ENCODE measurements around the gene HSD17B4. TPM values are rescaled to one million over a fixed set of nuclear protein-coding genes. Genes with fewer than 3 reads are reported as not detected.
"Not testable (repeated sequence)": the region's sequence is repeated elsewhere in the genome, so short reads cannot be mapped to it uniquely, and the experiment has no call there.

Gene HSD17B4
- total RNA-seq, 2 donors from 2014 or later, result 49.7 to 85.1 TPM

DNA sequence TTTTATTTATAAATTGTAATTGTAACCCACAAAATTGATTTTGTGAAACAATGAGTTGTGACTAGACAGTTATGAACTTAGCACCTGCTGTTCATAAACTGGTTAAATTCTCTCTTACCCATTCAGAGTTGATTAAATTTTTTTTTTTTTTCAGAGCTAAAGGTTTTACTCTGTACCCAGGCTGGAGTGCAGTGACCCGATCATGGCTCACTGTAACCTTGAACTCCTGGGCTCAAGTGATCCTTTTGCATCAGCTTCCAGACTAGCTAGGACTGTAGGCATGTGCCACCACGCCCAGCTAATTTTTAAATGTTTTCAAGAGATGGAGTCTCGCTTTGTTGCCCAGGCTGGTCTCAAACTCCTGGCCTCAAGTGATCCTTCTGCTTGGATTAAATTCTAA, 1.9 kb downstream of the HSD17B4 start:
- peaks cover 0 to 5% of the 10 kb centered on the region in 2 donors for H3K36me3 Mint-ChIP-seq
- DNase-seq (ENCODE audit: low spot score in 2 of 2), result no peak
- no peak for ATAC-seq
- H3K9me3 Mint-ChIP-seq, result no peaks in the 10 kb centered on the region
- H3K27ac Mint-ChIP-seq, result no peak overlapping the region

GRCh38 chr5:119458911-119459632, 6.8 kb downstream of the HSD17B4 start:
- peaks cover 0 to 2% of the 10 kb centered on the region in 2 donors for H3K9me3 Mint-ChIP-seq
- peak in 1 of 2 donors; percentile 18 for ATAC-seq
- H3K36me3 Mint-ChIP-seq, result no peaks in the 10 kb centered on the region
- DNase-seq (ENCODE audit: low spot score in 2 of 2), result no peak
- peak overlapping the region in 1 of 2 donors; percentile 63 for H3K27ac Mint-ChIP-seq

DNA sequence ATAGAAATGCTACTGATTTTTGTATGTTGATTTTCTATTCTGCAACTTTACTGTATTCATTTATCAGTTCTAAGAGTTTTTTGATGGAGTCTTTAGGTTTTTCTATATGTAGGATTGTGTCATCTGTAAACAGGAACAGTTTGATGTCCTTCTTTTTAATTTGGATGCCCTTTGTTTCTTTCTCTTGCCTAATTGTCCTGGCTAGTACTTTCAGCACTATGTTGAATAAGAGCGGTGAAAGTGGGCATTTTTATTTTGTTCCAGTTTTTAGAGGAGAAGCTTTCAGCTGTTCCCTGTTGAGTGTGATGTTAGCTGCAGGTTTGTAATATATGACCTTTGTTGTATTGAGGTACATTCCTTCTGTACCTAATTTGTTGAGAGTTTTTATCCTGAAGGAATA, 13.3 kb downstream of the HSD17B4 start:
- Mint-ChIP-seq H3K9me3 (peaks cover 16 to 17% of the 10 kb centered on the region in 2 donors), H3K36me3 (peaks cover 39 to 48% of the 10 kb centered on the region in 2 donors), H3K27ac (no peak overlapping the region)
- ATAC-seq (no peak), DNase-seq (ENCODE audit: low spot score in 2 of 2) (no peak)

DNA sequence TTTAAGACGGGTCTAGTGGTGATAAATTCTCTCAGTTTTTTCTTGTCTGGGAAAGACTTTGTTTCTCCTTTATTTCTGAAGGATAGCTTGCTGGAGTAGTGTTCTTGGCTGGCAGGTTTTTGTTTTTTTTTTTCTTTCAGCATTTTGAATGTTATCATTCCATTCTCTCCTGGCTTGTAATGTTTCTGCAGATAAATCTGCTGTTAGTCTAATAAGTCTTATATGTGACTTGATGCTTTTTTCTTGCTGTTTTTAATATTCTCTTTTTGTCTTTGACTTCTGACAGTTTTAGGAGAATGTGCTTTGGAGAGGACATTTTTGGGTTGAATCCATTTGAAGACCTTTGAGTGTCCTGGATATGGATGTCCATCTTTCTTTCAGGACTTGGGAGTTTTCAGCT, 16.0 kb downstream of the HSD17B4 start:
- ATAC-seq (no peak), DNase-seq (ENCODE audit: low spot score in 2 of 2) (no peak)
- Mint-ChIP-seq H3K36me3 (peaks cover 39 to 48% of the 10 kb centered on the region in 2 donors), H3K27ac (no peak overlapping the region), H3K9me3 (peaks cover 16 to 17% of the 10 kb centered on the region in 2 donors)

DNA sequence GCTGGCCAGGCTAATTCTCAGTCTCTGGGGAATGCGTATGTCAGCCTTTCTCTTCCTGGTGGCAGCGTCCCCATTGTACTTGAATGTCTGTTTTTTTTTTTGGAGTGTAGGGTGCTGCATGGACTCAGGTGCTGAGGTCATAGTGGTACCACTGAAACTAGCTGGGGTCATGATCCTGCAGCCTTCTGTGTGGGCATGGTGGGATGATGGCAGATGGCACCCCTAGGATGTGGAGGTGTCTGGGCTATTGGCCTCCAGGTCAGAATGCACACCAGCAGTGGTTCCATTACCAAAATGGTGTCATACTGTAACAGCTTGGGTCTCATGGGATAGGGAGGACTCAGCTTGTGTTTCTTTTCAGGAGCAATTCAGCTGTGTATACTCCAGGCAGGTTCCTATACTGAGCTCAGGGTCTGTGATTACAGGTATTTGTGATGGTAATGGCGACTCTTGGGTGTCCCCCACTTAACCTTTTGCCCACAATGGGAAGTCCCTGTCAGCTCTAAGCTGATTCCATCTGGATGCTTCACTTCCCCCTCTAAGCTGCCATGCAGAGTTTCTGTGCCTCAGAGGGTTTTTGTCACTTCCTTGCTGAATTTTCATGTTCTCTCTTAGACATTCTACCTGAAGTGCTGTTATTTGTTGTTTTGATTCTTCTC, 17.9 kb downstream of the HSD17B4 start:
- no peak overlapping the region for H3K27ac Mint-ChIP-seq
- no peak for ATAC-seq
- peaks cover 40 to 42% of the 10 kb centered on the region in 2 donors for H3K36me3 Mint-ChIP-seq
- H3K9me3 Mint-ChIP-seq, result peaks cover 12 to 17% of the 10 kb centered on the region in 2 donors
- no peak for DNase-seq (ENCODE audit: low spot score in 2 of 2)

DNA sequence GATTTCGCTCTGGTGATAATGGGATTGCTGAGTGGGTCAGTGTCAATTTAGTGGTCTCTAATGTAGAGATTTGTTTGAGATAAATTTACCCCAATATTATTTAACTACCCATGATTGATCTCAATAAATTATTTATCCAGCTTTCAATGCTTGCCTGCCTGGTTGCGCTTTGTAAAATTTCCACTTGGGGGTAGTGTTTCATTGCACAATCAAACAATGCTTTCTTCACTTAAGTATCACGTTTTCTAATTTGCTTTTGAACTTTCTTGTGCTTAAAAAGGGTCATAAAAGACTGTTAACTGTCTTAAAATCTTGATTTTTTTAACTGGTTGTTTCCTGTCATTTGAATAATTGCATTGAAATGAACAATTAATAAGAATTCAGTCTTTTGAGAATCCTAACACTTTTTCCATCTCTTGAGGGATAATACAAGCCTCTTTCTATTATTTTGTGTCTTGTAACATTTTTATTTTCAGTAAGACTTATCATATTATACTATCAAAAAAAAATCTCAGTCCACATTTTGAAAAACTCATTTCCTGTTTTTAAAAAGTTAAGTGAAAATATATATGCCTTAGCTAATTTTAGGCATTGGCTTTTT, 18.7 kb downstream of the HSD17B4 start:
- Mint-ChIP-seq H3K27ac (no peak overlapping the region), H3K36me3 (peaks cover 33 to 37% of the 10 kb centered on the region in 2 donors), H3K9me3 (peaks cover 12 to 17% of the 10 kb centered on the region in 2 donors)
- ATAC-seq, result no peak
- DNase-seq (ENCODE audit: low spot score in 2 of 2), result peak in 1 of 2 donors; percentile 24

GRCh38 chr5:119473241-119473640, 20.9 kb downstream of the HSD17B4 start:
- H3K9me3 Mint-ChIP-seq, result peaks cover 0 to under 1% of the 10 kb centered on the region in 2 donors
- ATAC-seq (no peak), DNase-seq (ENCODE audit: low spot score in 2 of 2) (no peak)
- H3K27ac Mint-ChIP-seq, result no peak overlapping the region
- H3K36me3 Mint-ChIP-seq, result peaks cover 13 to 15% of the 10 kb centered on the region in 2 donors

DNA sequence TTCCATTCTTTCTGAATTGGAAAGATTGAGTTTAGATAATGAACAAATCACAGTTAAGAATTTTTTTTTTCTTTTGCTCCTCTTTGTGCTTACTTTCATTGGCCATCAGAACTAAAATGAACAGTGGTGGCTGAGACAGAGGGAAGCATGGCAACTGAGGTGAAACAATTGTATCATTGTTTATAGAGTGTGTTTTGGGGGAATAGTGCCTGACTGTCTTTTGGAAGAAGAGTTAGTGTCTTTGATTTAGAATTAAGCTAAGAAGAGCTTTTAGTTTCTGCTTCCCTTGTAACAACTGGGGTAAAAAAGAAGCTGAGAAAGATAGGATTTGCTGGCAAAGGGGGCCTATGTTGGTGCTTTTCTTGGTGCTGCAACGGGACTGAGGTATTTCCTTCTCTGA, 24.0 kb downstream of the HSD17B4 start:
- peaks cover 0 to 18% of the 10 kb centered on the region in 2 donors for H3K36me3 Mint-ChIP-seq
- H3K27ac Mint-ChIP-seq, result no peak overlapping the region
- ATAC-seq (no peak), DNase-seq (ENCODE audit: low spot score in 2 of 2) (no peak)
- H3K9me3 Mint-ChIP-seq, result no peaks in the 10 kb centered on the region

DNA sequence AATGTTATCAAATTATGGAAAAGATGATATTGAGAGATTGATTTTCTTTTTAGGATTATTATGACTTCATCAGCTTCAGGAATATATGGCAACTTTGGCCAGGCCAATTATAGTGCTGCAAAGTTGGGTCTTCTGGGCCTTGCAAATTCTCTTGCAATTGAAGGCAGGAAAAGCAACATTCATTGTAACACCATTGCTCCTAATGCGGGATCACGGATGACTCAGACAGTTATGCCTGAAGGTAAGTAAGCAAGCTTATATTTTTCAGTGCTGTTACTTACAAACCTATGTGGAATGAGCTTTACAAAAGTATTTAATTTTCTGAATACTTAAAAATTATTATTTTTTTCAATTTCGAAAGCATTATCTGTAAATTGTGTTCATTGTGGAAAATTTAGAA, 26.5 kb downstream of the HSD17B4 start:
- ATAC-seq (no peak), DNase-seq (ENCODE audit: low spot score in 2 of 2) (no peak)
- Mint-ChIP-seq H3K9me3 (no peaks in the 10 kb centered on the region), H3K27ac (no peak overlapping the region), H3K36me3 (peaks cover 0 to 21% of the 10 kb centered on the region in 2 donors)

DNA sequence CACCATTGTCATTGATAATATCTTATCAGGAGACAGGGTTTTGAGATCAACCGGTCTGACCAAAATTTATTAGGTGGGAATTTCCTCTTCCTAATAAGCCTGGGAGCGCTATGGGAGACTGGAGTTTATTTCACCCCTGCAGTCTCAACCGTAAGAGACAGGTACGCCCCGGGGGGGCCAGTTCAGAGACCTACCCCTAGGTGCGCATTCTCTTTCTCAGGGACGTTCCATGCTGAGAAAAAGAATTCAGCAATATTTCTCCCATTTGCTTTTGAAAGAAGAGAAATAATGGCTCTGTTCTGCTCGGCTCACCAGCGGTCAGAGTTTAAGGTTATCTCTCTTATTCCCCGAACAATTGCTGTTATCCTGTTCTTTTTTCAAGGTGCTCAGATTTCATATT, 28.3 kb downstream of the HSD17B4 start:
- peaks cover 0 to 21% of the 10 kb centered on the region in 2 donors for H3K36me3 Mint-ChIP-seq

GRCh38 chr5:119483155-119483554, 30.9 kb downstream of the HSD17B4 start:
- DNase-seq (ENCODE audit: low spot score in 2 of 2) (no peak), ATAC-seq (no peak)
- Mint-ChIP-seq H3K36me3 (peaks cover 0 to 21% of the 10 kb centered on the region in 2 donors), H3K27ac (no peak overlapping the region), H3K9me3 (no peaks in the 10 kb centered on the region)

More for the DNA sequence above, 28.3 kb downstream of the HSD17B4 start:
- ATAC-seq; DNase-seq (ENCODE audit: low spot score in 2 of 2); H3K9me3 Mint-ChIP-seq; H3K27ac Mint-ChIP-seq: not testable (repeated sequence)

DNA sequence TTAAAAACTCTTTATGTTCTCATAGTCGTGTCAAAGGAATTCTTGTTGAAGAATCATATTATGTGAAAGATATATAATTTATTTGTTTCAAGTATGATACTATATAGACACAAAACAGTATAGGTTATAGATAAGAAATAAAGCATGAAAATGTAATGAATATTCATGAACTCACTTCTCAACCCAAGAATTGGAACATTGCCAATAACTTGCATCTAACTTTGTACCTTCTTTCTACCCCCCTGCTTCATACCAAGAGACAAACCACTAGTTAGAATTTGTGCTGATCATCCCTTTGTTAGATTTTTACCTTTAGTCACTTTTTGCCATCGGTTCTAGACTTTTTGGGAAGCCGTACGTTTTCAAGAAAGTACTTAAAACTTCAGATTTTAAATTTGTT, 32.6 kb downstream of the HSD17B4 start:
- H3K27ac Mint-ChIP-seq, result no peak overlapping the region
- DNase-seq (ENCODE audit: low spot score in 2 of 2), result no peak
- ATAC-seq, result no peak
- no peaks in the 10 kb centered on the region for H3K9me3 Mint-ChIP-seq
- H3K36me3 Mint-ChIP-seq, result peaks cover 0 to 15% of the 10 kb centered on the region in 2 donors

GRCh38 chr5:119501671-119502179, 49.4 kb downstream of the HSD17B4 start:
- peaks cover 0 to 5% of the 10 kb centered on the region in 2 donors for H3K9me3 Mint-ChIP-seq
- H3K36me3 Mint-ChIP-seq, result peaks cover 27 to 33% of the 10 kb centered on the region in 2 donors
- ATAC-seq (no peak), DNase-seq (ENCODE audit: low spot score in 2 of 2) (no peak)
- no peak overlapping the region for H3K27ac Mint-ChIP-seq

DNA sequence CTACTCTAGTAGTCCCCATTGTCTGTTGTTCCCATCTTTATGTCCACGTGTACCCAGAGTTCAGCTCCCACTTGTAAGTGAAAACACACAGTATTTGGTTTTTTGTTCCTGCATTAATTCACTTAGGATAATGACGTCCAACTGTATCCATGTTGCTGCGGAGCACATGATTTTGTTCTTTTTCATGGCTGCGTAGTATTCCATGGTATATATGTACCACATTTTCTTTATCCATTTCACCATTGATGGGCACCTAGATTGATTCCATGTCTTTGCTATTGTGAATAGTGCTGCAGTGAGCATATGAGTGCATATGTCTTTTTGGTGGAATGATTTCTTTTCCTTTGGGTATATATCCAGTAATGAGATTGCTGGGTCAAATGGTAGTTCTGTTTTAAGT, 51.6 kb downstream of the HSD17B4 start:
- peaks cover 27 to 33% of the 10 kb centered on the region in 2 donors for H3K36me3 Mint-ChIP-seq
- ATAC-seq; H3K9me3 Mint-ChIP-seq; H3K27ac Mint-ChIP-seq; DNase-seq (ENCODE audit: low spot score in 2 of 2): not testable (repeated sequence)

DNA sequence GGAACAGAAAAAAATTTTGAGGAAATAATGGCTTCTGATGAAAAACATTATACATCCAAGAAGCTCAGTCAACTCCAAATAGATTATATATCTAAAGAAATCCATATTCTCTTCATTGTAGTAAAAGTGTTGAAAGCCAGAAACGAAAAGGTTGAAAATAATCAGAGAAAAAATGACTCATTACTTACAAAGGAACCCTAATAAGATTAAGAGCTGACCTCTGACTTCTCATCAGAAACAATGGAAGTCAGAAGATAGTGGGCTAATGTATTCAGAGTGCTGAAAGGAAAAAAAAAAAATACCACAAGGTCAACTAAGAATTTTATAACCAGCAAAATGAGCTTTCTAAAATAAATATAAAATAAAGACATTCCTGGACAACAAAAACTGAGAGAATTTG, 60.0 kb downstream of the HSD17B4 start:
- ATAC-seq (no peak), DNase-seq (ENCODE audit: low spot score in 2 of 2) (no peak)
- peaks cover 24 to 29% of the 10 kb centered on the region in 2 donors for H3K36me3 Mint-ChIP-seq
- peaks cover 0 to 10% of the 10 kb centered on the region in 2 donors for H3K9me3 Mint-ChIP-seq
- no peak overlapping the region for H3K27ac Mint-ChIP-seq

GRCh38 chr5:119515192-119515591, 62.9 kb downstream of the HSD17B4 start:
- no peak for ATAC-seq
- Mint-ChIP-seq H3K27ac (no peak overlapping the region), H3K9me3 (peaks cover 0 to 10% of the 10 kb centered on the region in 2 donors), H3K36me3 (peaks cover 24 to 29% of the 10 kb centered on the region in 2 donors)
- no peak for DNase-seq (ENCODE audit: low spot score in 2 of 2)

DNA sequence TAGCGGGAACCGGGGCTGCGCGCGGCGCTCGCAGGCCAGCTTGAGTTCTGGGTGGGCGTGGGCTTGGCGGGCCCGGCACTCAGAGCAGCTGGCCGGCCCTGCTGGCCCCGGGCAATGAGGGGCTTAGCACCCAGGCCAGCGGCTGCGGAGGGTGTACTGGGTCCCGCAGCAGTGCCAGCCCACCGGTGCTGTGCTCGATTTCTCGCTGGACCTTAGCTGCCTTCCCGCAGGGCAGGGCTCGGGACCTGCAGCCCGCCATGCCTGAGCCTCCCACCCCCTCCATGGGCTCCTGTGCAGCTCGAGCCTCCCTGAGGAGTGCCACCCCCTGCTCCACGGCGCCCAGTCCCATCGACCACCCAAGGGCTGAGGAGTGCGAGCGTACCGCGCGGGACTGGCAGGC, 64.8 kb downstream of the HSD17B4 start:
- peaks cover 8 to 17% of the 10 kb centered on the region in 2 donors for H3K36me3 Mint-ChIP-seq
- H3K27ac Mint-ChIP-seq; H3K9me3 Mint-ChIP-seq; ATAC-seq; DNase-seq (ENCODE audit: low spot score in 2 of 2): not testable (repeated sequence)

Data from activated naive CD4-positive, alpha-beta T cell treated with anti-CD3 and anti-CD28 coated beads, Interleukin-2, amount 50 U/mL, for 72 hours (primary cell).